Activated CD8-positive, alpha-beta memory T cell treated with anti-CD3 and anti-CD28 coated beads, Interleukin-2, amount 50 U/mL, for 1 hour (primary cell): ENCODE measurements around the gene OR10A3.

Experiments used
- DNase-seq: peaks from one replicate; pipeline ENCODE4 v3.0.0-alpha.2; 2020; ENCODE audit errors: extremely low read depth

The OR10A3 gene

GRCh38 chr11:7936615-7937014 lies 4.9 kb downstream of the OR10A3 start:
- DNase-seq: no peak

GRCh38 chr11:7931168-7931567 lies 10.3 kb downstream of the OR10A3 start, which contains the start of gene OR10A6:
Gene OR10A6 (minus strand): TSS chr11:7931268. CDS start chr11:7928662, 2,606 bp downstream.
- no peak for DNase-seq

DNA sequence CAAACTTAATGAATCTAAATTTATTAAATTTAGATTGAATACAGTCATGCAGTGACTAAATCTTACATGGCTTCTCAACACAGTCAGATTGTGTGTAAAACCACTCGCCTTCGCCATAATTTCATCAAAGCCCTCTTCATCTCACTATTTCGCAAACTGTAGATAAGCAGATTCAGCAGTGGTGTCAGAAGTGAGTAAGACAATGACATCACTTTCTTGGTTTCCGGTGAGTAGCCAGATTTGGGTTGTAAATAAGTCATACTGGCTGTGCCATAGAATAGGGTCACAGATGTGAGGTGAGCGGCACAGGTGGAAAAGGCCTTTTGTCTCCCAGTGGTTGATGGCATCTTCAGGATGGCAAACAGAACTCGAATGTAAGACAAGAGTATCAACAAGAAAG lies 13.9 kb downstream of the OR10A3 start:
- DNase-seq: no peak

DNA sequence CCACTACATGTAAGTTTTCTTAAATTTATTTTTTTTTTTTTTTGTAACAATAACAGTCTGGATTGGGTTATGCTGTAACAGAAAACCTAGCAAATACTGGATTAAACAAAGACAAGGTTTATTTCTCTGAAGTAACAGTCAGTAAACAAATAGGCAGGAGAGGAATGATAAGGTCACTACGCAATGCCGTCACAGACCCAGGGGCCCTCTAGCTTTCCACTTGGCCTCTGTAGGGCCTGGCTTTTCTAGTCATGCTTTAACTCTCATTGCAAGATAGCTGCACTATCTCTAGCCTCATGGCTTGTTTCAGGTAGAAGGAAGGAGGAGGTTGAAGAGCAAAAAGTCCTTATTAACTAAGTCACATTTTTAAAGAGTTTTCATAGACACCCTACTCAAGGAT lies 17.0 kb downstream of the OR10A3 start:
- DNase-seq: no peak

DNA sequence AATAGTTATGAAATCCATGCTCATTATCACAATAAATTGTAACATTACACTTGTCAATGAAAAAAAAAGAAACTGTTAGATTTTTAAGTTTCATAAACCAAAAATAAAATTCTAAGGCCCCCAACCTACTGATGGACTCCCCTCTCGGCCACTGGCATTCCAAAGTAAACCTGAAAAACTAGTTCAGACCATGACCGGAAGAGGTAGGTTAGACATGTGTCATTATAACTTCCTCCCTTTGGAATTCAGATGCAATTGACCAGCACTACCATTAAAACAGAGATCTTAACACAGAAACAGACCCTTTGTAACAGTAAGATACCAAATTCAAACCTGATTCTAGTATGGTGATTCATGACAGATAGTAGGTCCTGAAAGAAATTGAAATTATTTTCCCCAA lies 23.4 kb downstream of the OR10A3 start:
- no peak for DNase-seq

- DNase-seq: no peak
Measured at GRCh38 chr11:7911011-7911410, 30.5 kb downstream of the OR10A3 start.

GRCh38 chr11:7910286-7910788 lies 31.2 kb downstream of the OR10A3 start:
- DNase-seq: no peak

DNA sequence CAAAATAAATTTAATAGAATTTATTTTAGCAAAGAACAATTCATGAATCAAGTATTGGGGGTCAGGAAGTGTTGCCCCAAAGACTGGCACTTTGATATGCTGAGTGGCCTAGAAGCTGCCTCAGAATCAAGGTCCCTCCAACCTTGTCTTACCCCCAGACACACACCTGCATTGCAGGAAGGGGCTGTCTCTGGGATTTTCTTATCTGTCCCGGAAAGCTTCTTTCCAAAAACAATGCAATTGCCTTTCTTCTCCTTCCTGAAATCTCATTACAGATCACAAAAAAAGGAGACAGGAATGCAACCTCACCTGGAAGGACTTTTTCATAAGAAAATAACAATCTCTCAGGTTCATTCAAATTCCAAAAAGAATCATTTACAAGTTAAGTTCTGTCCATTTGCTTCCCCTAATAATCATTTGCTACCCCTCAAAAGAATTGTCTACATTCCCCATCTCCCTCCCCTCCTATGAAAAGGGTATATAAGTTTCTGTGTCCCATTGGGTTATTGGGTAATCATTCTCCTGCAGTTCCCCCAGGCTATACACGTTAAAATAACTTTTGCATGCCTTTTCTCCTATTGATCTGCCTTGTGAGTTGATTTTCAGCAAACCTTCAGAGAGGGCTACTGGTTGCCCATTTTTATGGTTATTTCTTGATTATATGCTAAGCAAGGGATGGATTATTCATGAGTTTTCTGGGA lies 31.8 kb downstream of the OR10A3 start:
- DNase-seq: no peak

- no peak for DNase-seq
Measured at GRCh38 chr11:7907121-7907520, 34.4 kb downstream of the OR10A3 start.

DNA sequence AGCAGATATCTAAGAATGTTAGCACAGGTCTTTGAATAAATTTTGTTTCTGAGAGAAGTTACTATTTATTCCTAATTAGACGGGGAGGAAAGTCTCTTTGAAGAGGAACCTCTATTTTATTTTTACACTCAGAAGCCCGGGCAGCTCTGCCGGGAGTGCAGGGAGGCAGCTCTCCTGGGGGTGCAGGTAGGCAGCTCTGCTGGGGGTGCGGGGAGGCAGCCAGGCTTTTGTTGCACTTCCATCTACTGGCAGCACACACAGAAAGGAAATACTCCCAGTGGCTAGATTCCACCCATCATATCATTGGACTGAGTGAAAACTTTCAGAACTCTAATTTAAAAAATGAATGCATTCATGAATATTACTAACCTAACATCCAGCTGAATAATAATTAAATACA lies 35.0 kb downstream of the OR10A3 start:
- no peak for DNase-seq

- DNase-seq: no peak
Measured at GRCh38 chr11:7905961-7906429, 35.5 kb downstream of the OR10A3 start.

DNA sequence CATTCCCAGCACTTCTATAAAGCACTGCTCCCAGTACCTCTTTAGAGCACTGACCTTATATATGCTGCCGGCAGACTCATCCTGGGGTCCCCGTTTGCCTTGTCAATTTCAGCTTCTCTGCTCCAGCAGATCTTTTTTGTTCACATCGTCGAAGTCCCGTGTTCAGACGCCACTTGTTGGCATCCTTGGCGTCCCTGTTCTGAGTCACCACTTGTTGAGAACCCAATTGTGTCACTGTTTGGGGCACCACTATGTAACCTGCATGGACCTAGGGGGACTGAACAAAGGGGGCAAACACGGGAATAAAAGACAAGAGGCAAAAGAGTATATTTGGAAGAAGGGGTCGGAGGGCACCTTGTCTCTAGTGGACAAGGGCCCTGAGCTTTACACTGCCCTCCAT lies 36.0 kb downstream of the OR10A3 start:
- no peak for DNase-seq

DNA sequence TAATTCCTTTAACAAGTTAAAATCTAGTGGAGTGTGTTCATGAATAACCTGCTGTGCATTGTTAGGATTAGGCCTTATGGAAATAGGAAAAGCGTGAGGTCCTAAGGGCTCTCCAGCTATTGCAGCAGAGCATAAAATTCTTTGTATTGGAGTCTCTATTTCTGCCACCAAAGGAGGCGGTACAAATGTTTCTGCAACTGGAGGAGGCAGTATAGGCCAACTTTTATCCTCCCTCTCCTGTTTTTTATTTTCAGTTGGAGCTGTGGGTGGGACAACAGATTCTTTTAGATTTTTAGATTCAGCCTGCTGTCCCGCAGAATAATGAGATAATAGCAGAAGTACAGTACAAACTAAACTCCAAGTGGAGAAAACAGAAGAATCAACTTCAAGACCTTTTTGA lies 36.6 kb downstream of the OR10A3 start:
- DNase-seq: no peak

DNA sequence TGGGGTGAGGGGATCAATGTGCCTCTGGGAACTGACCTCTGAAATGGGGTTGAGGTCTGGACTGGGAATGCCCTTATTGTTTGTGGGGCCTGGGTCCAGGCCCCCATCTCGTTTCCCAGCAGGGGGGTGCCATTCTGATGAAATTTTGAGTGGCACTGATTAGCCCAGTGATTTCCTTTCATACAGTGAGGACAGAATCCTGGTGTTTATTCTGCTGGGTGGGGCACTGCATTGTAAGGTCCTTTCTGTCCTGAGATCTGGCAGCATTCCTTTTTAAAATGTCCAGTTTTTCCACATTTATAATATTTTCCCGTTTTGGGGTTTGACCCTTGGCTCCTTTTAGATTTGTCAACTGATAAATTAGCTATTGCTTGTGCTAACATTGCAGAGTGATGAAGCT lies 37.6 kb downstream of the OR10A3 start:
- no peak for DNase-seq

DNA sequence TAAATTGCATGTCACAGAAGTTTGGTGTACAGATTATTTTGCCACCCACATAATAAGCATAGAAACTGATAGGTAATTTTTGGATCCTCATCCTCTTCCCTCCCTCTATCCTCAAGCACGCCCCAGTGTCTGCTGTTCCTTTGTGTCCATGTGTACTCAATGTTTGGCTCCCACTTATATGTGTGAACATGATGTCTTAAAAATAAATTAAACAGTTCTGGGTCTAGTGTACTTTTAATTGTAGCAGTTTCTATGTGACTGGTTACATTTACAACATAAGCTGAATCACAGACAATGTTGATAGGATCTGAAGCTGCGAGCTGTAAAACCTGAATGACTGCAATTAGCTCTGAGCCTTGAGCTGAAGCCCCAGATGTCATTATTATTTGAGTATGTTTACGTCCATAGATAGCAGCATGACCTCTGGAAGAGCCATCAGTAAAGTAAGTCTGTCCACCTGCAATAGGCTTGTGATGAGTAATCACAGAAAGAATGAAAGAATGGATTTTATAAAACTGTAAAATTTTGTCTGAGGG lies 40.1 kb downstream of the OR10A3 start:
- no peak for DNase-seq

- DNase-seq: no peak
Measured at GRCh38 chr11:7900686-7901085, 40.8 kb downstream of the OR10A3 start.

DNA sequence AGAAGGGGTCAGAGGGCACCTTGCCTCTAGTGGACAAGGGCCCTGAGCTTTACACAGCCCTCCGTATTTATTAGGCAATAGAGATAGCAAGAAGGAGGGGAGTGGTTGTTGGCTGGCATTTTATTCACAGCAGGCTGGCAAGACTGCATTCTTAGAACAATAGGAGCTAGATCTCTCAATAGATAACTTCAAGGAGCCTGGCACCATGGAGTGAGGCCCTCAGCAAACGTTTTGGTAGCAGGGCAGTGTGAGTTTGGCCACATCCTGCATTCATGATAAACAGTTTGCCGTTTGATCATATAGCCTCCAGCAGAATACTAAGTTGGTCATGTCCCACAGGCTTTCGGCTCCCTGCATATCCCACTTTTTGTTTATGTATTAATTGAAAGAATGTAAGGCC lies 42.1 kb downstream of the OR10A3 start:
- no peak for DNase-seq

- DNase-seq: no peak
Measured at GRCh38 chr11:7898666-7899283, 42.7 kb downstream of the OR10A3 start.

DNA sequence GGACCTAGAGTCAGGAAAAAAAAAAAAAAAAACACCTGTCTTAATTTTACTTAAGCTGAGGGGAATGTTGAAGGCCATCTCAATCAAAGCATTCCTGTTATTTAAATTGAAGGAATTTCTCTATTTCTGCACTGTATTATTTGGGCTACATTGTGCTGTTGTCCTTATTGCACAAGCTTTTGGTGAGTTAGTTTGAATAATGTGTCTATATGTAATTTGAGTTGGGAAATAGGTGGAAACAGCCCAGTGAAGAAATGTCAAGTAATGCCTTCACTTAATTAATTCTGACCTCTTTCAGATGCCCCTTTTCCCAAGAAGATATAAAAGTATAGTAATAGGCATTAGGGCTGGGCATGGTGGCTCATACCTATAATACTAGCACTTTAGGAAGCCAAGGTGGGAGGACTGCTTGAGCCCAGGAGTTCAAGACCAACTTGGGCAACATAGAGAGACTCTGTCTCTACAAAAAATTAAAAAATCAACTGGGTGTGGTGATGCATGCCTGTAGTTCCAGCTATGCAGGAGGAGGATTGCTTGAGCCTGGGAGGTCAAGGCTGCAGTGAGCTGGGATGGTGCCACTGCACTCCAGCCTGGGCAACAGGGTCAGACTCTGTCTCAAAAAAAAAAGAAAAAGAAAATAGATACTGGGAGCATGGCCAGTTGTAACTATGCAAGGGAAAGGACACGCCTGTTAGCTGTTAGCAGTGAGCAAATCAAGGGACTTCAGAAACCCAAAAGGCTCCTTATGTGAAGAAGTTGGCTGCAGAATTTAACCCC lies 45.3 kb downstream of the OR10A3 start:
- no peak for DNase-seq

DNA sequence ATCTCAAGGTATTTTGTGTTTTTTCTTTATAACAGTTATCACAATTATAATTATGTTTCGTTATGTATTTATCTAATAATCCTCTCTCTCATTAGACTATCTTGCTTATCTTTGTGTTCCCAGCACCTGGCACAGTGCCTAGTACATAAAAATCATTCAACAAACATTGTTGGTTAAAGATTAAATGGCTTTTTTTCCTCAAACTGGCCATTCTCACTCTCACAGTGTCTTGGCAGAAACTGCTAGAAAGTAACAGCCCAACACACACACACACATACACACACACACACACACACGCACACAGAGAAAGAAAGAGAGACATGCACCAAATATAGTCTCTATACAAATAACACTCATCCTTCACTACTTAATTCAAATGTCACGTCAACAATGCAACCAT lies 47.3 kb downstream of the OR10A3 start:
- no peak for DNase-seq

DNA sequence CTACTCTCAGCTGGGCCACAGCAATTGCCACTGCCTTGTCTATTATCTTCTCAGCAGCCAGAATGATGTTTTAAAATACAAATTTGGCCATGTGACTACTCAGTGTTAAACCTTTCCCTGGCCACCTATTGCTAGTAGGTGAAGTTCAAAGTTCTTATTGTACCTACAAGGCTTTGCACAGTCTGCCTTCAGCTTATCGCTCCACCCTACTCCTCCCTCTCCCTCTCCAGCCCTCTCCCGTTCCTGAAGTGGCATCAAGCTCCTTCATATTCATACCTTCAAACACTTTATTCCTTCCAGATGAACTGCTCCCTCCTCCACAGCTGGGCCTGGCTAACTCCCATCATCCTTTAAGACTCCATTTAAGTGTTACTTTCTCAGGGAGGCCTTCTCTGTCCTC lies 47.7 kb downstream of the OR10A3 start:
- no peak for DNase-seq

GRCh38 chr11:7892840-7893254 lies 48.7 kb downstream of the OR10A3 start:
- DNase-seq: no peak
